OCI-LY7 (cell line): ENCODE data around the gene MEOX1.

Experiments used
- CTCF ChIP-seq: fragments of 200-600 bp; sonication (generic); conservative IDR thresholded peaks from 2 replicates; pipeline ENCODE4 v1.5.1; 2014; ENCODE audit warnings: mild to moderate bottlenecking, antibody characterized with exemption, low read length, moderate library complexity, mixed read lengths
- EZH2phosphoT487 ChIP-seq: fragments of 200-600 bp; sonication (generic); IDR thresholded peaks from 2 replicates; pipeline ENCODE4 v1.6.1; 2018; ENCODE audit warnings: low read depth, borderline replicate concordance, mild to moderate bottlenecking, mixed run types, antibody characterized with exemption, low read length, moderate library complexity, mixed read lengths

GRCh38 chr17:43613917-43614316 lies 47.8 kb downstream of the MEOX1 start:
- TF ChIP-seq CTCF (no peak), EZH2phosphoT487 (no peak)
